GM19193 (cell line): ENCODE measurements around the gene FLII.

ENCODE experiments used
- POLR2A ChIP-seq: IDR thresholded peaks from 4 replicates; pipeline ENCODE4 v1.6.1; 2011; ENCODE audit not compliant: insufficient read depth, insufficient read length; ENCODE audit errors: extremely low read depth

Gene FLII

DNA sequence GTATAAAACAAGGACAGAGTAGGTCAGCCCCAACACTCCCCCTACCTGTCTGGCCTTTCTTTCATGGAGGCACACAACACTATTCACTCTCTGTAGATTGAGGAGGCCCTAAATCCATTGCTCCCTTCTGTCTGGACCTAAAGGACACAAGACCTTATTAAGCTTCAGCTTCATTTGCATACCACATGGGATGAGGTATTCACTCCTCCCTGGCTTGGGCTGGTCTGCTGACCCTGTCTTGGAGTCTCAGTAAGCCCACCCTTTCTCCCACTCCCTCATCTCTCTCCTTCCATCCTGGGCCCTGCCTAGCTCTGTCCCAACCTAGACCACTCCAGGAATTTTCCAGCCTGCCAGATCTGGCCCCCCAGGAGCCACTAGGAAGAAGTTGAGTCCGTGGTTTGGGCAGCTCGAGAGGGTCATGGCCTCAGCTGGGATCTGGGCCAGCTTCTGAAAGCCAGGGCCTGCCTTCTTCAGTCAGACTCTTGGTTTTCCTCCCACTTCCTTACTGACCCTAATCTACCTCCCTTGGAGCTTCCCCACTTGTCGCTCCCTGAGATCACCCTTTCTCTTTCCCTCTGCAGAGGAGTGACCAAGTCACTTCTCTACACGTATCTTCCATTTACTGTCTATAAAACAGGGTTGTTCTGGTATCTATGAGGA, 39.7 kb downstream of the FLII start:
- TF ChIP-seq POLR2A, result no peak

GRCh38 chr17:18217412-18218015, 41.0 kb downstream of the FLII start:
- TF ChIP-seq POLR2A, result no peak

DNA sequence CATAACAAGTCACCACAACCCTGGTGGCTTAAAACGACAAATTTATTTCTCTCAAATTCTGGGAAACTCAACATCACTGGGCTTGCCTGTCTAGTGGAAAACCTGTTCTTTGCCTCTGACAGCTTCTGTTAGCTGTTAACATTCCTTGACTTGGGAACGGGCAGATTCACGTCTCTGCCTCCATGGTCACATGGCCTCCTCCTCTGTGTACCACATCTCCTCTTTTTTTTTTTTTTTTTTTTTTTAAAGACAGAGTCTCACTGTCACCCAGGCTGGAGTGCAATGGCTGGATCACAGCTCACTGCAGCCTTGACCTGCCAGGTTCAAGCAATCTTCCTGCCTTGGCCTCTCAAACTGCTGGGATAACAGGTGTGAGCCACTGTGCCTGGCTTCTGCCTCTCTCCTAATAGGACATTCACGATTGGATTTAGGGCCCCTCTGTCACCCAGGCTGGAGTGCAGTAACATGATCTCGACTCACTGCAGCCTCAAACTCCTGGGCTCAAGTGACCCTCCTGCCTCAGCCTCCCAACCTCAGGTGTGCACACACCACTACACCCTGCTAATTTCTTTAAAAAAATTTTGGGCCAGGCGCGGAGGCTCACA, 44.8 kb downstream of the FLII start:
- TF ChIP-seq POLR2A, result no peak

DNA sequence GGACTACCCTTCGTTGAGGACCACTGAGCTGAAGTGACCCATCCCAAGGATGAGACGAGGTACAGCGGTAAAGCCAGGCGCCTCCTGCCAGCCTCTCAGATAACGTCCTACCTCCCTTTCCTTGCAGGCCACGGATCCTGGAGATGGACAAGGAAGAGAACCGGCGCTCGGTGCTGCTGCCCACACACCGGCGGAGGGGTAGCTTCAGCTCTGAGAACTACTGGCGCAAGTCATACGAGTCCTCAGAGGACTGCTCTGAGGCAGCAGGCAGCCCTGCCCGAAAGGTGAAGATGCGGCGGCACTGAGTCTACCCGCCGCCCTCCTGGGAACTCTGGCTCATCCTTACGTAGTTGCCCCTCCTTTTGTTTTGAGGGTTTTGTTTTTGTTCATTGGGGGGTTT, 50.4 kb downstream of the FLII start:
- no peak for TF ChIP-seq POLR2A

DNA sequence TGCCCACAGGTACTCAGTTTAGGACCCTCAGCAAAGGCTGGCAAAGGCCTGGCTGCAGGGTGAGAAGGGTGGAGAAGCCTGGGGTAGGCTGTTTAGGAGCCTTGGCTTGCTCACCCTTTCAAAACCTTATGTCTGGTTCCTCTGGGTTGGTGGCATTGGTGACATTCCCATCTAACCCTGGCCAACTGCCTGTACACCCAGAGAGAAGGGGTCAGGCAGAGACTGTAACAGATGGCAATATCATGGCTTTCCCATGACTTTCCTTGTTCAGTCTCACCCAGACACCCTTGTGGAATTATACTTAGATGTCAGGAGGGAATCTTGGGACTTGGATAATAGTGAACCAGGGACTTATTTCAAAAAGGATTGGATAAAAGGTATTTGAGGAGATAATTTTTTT, 51.6 kb downstream of the FLII start:
- no peak for TF ChIP-seq POLR2A

DNA sequence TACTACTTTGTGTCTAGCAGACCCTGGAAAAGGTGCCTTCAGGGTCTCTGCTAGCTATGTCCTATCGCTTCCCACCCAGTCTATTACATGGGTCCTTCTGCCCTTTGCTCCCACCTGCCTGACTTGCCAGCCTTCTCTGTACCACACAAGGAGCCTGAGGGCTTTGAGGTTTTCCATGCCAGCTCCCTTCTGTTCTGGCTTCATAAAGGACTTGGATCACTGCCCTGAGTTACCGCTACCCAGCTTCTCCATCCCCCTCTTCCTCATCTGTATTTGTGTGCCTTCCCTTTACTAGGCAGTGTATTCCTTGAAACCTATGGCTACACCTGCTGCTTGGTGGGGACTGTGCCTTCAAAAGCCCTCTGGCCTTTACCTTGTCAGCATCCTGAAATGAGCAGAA, 52.7 kb downstream of the FLII start:
- TF ChIP-seq POLR2A, result no peak

- no peak for TF ChIP-seq POLR2A
Measured at GRCh38 chr17:18203308-18203707, 55.2 kb downstream of the FLII start.

- no peak for TF ChIP-seq POLR2A
Measured at GRCh38 chr17:18201108-18201507, 57.4 kb downstream of the FLII start.

DNA sequence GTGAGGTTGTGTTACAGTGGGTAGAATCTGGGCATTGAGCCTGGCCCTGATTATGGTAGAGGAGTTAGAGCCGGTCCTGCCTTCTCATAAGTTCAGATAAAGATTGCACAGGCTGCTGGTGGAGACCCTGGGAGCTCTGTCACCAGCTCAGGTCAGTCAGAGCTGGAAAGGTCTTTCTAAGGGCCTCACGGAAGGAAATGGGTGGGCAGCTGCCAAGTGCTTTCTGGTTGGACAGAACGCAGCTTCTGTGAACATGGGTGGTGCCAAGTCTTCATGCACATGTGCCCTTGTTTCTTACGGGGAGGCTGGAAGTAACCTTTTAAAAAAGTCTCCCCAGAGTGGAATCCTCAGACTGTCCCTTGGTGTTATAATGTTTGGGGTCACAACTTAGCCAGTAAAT, 60.0 kb downstream of the FLII start:
- TF ChIP-seq POLR2A, result no peak

DNA sequence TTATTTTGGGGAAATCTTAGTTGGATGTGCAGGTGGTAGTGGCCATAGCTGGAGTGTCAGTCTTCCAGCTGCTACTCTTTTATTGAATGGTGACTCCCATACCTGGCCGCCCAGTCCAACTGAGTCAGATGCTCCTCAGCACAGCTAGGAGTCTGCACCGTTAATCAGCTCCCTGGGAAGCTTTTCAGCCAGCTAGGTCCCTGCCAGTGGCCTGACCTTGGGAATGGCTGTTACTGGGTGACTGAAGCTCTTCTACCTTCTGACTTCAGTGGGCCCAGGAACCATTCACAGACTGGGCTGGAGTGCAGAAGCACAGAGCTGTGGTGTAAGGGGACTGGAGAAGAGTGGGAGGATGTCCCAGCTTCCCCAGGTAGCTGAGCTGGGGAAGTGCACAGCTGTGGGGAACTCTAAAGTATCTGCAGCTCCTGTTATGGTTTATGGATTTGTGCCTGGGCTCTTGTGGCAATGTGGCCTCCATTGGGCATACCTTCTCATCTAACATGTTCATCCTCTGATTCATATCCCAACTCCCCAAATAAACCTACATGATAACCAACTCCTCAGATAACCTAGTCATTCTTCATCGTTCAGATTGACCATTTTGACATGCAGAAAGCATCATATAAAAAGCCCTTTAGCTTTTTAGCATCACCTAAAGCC, 60.9 kb downstream of the FLII start:
- TF ChIP-seq POLR2A, result no peak

DNA sequence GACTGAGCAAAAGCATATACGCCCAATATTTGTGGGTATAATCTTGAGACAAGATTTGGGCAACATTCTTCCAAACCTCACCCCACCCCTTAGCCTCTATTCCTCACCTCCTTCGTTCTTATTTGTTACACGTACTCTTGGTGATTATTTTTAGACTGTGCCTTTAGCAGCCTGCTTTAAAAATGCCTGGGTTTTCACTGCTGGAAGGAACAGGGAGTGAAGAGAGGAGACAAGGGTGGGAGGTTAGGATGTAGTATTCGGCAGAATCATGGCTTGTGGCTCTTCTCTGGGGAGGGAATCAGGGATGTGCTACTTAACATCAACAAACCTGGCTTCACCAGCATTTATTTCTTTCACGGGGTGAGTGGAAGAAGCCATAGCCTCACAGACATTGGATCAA, 63.3 kb downstream of the FLII start:
- no peak for TF ChIP-seq POLR2A
